K562 (cell line): Measurements from ENCODE around the gene SC5D. TPM values are rescaled to one million over a fixed set of nuclear protein-coding genes. Genes with fewer than 3 reads are reported as not detected.

Experiments
- KDM4B ChIP-seq, 2 experiments: fragments of 450-650 bp in 1 of 2; sonication (generic) in 1 of 2; IDR thresholded peaks; 2 replicates each; pipeline ENCODE4 v1.6.1; 2016 to 2017; ENCODE audit warnings: borderline replicate concordance in 2 of 2, antibody characterized with exemption in 1 of 2, low read depth in 1 of 2, mild to moderate bottlenecking in 1 of 2
- MLLT1 ChIP-seq, 2 experiments: fragments of 450-650 bp; IDR thresholded peaks; 2 replicates each; pipeline ENCODE4 v1.6.1; 2016
- MYC ChIP-seq, 2 experiments: fragments of 250-450 bp in 1 of 2; sonication (Bioruptor Pico) in 1 of 2; IDR thresholded peaks; 2 replicates each; pipeline versions ENCODE4 v1.5.1 to v1.6.1; 2012 to 2021; ENCODE audit warnings: low read depth in 2 of 2, borderline replicate concordance in 1 of 2, improper control_type of control experiment in 1 of 2, low read length in 1 of 2, mild to moderate bottlenecking in 1 of 2, moderate library complexity in 1 of 2
- RBBP5 ChIP-seq: fragments of 200-600 bp; sonication (generic); IDR thresholded peaks from 2 replicates; pipeline ENCODE4 v1.6.1; 2012; ENCODE audit warnings: borderline replicate concordance, mild to moderate bottlenecking, low read length, control low read depth, inconsistent platforms; ENCODE audit not compliant: insufficient read depth, poor library complexity, severe bottlenecking
- RBM25 ChIP-seq: fragments of 200-400 bp; formaldehyde crosslinking; IDR thresholded peaks from 2 replicates; pipeline ENCODE4 v1.6.1; 2018; ENCODE audit warnings: low read length, low read depth, moderate library complexity; ENCODE audit not compliant: severe bottlenecking
- TARDBP ChIP-seq: fragments of 450-650 bp; IDR thresholded peaks from 2 replicates; pipeline ENCODE4 v1.6.1; 2016
- USF2 ChIP-seq: sonication (generic); formaldehyde crosslinking; IDR thresholded peaks from 2 replicates; pipeline ENCODE4 v1.5.0; 2020; ENCODE audit warnings: missing genetic modification reagents
- ZNF12 ChIP-seq: sonication (generic); formaldehyde crosslinking; IDR thresholded peaks from 2 replicates; pipeline ENCODE4 v1.4.0; 2020; ENCODE audit warnings: mild to moderate bottlenecking, missing genetic modification reagents
- ZNF57 ChIP-seq: fragments of 450-650 bp; formaldehyde crosslinking; IDR thresholded peaks from 2 replicates; pipeline ENCODE4 v1.4.0; 2020; ENCODE audit warnings: mild to moderate bottlenecking, moderate library complexity
- polyA plus RNA-seq, 8 experiments: library from polyadenylated mRNA; depleted of rRNA in 4 of 8; stranded (reverse) in 5 of 8; unstranded in 3 of 8; fragments of >200 nt; fragmentation: Nextera tagmentation in 2 of 8; fragmentation: Illumina TruSeq in 1 of 8; extraction: Ambion mirVana in 2 of 8; extraction: Trizol in 1 of 8; gene quantifications; 2 replicates each; pipeline versions ENCODE4 v1.2.1 to v1.2.3, GENCODE V29; 2011 to 2014; ENCODE audit warnings: inconsistent platforms in 1 of 8, missing spikeins in 1 of 8
- total RNA-seq, 7 experiments: library from RNA; depleted of rRNA in 6 of 7; stranded (reverse); fragments of >200 nt in 6 of 7; fragmentation: Illumina TruSeq in 2 of 7; extraction: Trizol in 2 of 7; gene quantifications; 2 replicates each; pipeline versions ENCODE4 v1.2.1 to v1.2.3, GENCODE V29; 2011 to 2021; ENCODE audit warnings: low replicate concordance in 1 of 7
- TF ChIP-seq, protein P1 (sequence below), 2 experiments: fragments of 450-650 bp; IDR thresholded peaks; 2 replicates each; pipeline ENCODE4 v1.6.1; 2016; ENCODE audit warnings: mild to moderate bottlenecking in 2 of 2, borderline replicate concordance in 1 of 2, low read depth in 1 of 2, moderate library complexity in 1 of 2
- TF ChIP-seq, protein P2 (sequence below), 2 experiments: IDR thresholded peaks; 2 replicates each; pipeline ENCODE4 v1.6.1; 2012; ENCODE audit warnings: improper control_type of control experiment in 2 of 2, low read depth in 2 of 2, low read length in 2 of 2, borderline replicate concordance in 1 of 2

The SC5D gene
- total and polyA plus RNA-seq, 9 of the 15 experiments (the other 6 are each of a cell fraction or from before 2014, with no cell fraction given) = 7.6 to 84.0 (median 17.4) TPM

- TF ChIP-seq, protein P1, sequence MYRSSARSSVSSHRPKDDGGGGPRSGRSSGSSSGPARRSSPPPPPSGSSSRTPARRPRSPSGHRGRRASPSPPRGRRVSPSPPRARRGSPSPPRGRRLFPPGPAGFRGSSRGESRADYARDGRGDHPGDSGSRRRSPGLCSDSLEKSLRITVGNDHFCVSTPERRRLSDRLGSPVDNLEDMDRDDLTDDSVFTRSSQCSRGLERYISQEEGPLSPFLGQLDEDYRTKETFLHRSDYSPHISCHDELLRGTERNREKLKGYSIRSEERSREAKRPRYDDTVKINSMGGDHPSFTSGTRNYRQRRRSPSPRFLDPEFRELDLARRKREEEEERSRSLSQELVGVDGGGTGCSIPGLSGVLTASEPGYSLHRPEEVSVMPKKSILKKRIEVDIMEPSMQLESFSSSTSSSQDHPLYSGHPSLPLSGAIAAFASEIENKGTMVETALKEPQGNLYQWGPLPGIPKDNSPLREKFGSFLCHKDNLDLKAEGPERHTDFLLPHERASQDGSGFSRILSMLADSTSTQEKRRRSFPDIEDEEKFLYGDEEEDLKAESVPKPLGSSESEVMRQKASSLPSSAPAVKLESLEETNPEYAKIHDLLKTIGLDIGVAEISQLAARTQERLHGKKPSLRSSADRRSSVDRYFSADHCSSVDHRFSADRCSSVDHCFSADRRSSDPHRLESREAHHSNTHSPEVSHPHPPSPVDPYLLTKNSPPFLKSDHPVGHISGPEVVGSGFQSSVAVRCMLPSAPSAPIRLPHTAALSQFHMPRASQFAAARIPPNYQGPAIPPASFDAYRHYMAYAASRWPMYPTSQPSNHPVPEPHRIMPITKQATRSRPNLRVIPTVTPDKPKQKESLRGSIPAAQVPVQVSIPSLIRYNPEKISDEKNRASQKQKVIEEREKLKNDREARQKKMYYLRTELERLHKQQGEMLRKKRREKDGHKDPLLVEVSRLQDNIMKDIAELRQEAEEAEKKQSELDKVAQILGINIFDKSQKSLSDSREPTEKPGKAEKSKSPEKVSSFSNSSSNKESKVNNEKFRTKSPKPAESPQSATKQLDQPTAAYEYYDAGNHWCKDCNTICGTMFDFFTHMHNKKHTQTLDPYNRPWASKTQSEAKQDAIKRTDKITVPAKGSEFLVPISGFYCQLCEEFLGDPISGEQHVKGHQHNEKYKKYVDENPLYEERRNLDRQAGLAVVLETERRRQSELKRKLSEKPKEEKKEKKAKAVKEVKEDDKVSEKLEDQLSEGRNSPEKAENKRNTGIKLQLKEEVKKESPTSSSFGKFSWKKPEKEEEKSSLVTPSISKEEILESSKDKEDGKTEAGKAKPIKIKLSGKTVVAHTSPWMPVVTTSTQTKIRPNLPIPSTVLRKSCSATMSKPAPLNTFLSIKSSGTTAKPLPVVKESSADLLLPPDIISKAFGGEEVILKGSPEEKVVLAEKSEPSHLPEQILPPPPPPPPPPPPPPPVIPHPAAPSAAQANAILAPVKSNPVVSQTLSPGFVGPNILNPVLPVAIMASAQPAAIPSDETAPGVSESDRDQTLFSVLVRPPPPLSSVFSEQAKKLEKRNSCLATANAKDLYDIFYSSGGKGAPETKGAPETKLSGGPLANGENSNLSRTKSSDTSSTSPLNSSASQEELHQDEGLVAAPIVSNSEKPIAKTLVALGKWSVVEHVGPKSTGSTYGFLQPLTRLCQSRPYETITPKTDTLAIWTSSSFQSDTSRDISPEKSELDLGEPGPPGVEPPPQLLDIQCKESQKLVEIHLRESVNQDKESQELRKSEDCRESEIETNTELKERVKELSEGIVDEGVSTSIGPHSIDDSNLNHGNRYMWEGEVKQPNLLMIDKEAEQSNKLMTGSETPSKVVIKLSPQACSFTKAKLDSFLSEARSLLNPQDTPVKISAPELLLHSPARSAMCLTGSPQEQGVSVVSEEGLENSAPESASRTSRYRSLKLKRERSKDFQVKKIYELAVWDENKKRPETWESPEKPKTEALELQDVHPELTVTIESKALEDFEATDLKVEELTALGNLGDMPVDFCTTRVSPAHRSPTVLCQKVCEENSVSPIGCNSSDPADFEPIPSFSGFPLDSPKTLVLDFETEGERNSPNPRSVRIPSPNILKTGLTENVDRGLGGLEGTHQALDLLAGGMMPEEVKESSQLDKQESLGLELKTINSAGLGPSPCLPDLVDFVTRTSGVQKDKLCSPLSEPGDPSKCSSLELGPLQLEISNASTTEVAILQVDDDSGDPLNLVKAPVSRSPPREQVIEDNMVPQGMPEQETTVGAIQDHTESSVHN (IDR thresholded peaks at IDR 0.05; ENCODE audit: borderline replicate concordance in 1 of 2, low read depth in 1 of 2) = no peak
- TF ChIP-seq ZNF57 (CRISPR knock-in tag) (no peak), KDM4B (IDR thresholded peaks at IDR 0.05; ENCODE audit: borderline replicate concordance in 2 of 2, low read depth in 1 of 2) (no peak), RBBP5 (peak; percentile 87), MYC (IDR thresholded peaks at IDR 0.05; ENCODE audit: low read depth, low read length) (peak; percentile 34; the same call in 1 of the 2 replicates), MYC (CRISPR knock-in tag; IDR thresholded peaks at IDR 0.05; ENCODE audit: borderline replicate concordance, low read depth) (no peak), MLLT1 (IDR thresholded peaks at IDR 0.05) (0 out of 4 replicates have a peak, but pooled peaks of 1 of the 2 experiments have one; percentile 48), USF2 (CRISPR knock-in tag) (peak; percentile 99), RBM25 (peak; percentile 92), TARDBP (no peak), ZNF12 (no peak)
- TF ChIP-seq, protein P2, sequence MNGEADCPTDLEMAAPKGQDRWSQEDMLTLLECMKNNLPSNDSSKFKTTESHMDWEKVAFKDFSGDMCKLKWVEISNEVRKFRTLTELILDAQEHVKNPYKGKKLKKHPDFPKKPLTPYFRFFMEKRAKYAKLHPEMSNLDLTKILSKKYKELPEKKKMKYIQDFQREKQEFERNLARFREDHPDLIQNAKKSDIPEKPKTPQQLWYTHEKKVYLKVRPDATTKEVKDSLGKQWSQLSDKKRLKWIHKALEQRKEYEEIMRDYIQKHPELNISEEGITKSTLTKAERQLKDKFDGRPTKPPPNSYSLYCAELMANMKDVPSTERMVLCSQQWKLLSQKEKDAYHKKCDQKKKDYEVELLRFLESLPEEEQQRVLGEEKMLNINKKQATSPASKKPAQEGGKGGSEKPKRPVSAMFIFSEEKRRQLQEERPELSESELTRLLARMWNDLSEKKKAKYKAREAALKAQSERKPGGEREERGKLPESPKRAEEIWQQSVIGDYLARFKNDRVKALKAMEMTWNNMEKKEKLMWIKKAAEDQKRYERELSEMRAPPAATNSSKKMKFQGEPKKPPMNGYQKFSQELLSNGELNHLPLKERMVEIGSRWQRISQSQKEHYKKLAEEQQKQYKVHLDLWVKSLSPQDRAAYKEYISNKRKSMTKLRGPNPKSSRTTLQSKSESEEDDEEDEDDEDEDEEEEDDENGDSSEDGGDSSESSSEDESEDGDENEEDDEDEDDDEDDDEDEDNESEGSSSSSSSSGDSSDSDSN (IDR thresholded peaks at IDR 0.05; ENCODE audit: borderline replicate concordance in 1 of 2, low read depth in 2 of 2, low read length in 2 of 2) = peak; percentile 21 to 27; a peak in 1 of 4 replicates
These were observed at the start of gene SC5D (continued) for GRCh38 chr11:121292495-121293287.
